Activated naive CD8-positive, alpha-beta T cell treated with anti-CD3 and anti-CD28 coated beads, Interleukin-2, amount 50 U/mL, for 24 hours (primary cell): ENCODE measurements around the gene GPR17.

ENCODE experiments used
- ATAC-seq: fragments of 150-1000 bp; cut with Tn5 transposase; one replicate; pipeline ENCODE4 v1.10.0; 2021
- DNase-seq: peaks from one replicate; pipeline ENCODE4 v3.0.0; 2021
- H3K27ac Mint-ChIP-seq: one replicate; pipeline ENCODE4 v1.8.0; 2021; ENCODE audit warnings: mild to moderate bottlenecking, mixed read lengths
- H3K27me3 Mint-ChIP-seq: one replicate; pipeline ENCODE4 v1.8.0; 2021; ENCODE audit warnings: mixed read lengths
- H3K36me3 Mint-ChIP-seq: one replicate; pipeline ENCODE4 v1.8.0; 2021; ENCODE audit warnings: low read depth, mixed read lengths
- H3K4me1 Mint-ChIP-seq: one replicate; pipeline ENCODE4 v1.8.0; 2021; ENCODE audit warnings: mixed read lengths
- H3K4me3 Mint-ChIP-seq: one replicate; pipeline ENCODE4 v1.8.0; 2021; ENCODE audit warnings: mild to moderate bottlenecking, moderate library complexity, mixed read lengths
- H3K9me3 Mint-ChIP-seq: one replicate; pipeline ENCODE4 v1.8.0; 2021; ENCODE audit warnings: mixed read lengths

The GPR17 gene

GRCh38 chr2:127645395-127646291 lies at the start of gene GPR17:
Gene GPR17 (plus strand): TSS chr2:127646153. CDS start chr2:127650736, 4,583 bp downstream.
- Mint-ChIP-seq H3K27ac (no peak within 1 kb of the TSS), H3K27me3 (no peaks in the 10 kb centered on the region), H3K9me3 (no peaks in the 10 kb centered on the region), H3K4me3 (no peak within 1 kb of the TSS), H3K4me1 (peaks cover 12% of the 10 kb centered on the region), H3K36me3 (no peaks in the 10 kb centered on the region)
- DNase-seq (no peak), ATAC-seq (no peak)

GRCh38 chr2:127596311-127597045 lies 49.5 kb upstream of the GPR17 start:
- no peaks in the 10 kb centered on the region for H3K4me1 Mint-ChIP-seq
- H3K4me3 Mint-ChIP-seq, result no peak overlapping the region
- no peaks in the 10 kb centered on the region for H3K9me3 Mint-ChIP-seq
- ATAC-seq (no peak), DNase-seq (no peak)
- H3K27ac Mint-ChIP-seq, result no peak overlapping the region
- H3K27me3 Mint-ChIP-seq, result no peaks in the 10 kb centered on the region
- H3K36me3 Mint-ChIP-seq, result no peaks in the 10 kb centered on the region

DNA sequence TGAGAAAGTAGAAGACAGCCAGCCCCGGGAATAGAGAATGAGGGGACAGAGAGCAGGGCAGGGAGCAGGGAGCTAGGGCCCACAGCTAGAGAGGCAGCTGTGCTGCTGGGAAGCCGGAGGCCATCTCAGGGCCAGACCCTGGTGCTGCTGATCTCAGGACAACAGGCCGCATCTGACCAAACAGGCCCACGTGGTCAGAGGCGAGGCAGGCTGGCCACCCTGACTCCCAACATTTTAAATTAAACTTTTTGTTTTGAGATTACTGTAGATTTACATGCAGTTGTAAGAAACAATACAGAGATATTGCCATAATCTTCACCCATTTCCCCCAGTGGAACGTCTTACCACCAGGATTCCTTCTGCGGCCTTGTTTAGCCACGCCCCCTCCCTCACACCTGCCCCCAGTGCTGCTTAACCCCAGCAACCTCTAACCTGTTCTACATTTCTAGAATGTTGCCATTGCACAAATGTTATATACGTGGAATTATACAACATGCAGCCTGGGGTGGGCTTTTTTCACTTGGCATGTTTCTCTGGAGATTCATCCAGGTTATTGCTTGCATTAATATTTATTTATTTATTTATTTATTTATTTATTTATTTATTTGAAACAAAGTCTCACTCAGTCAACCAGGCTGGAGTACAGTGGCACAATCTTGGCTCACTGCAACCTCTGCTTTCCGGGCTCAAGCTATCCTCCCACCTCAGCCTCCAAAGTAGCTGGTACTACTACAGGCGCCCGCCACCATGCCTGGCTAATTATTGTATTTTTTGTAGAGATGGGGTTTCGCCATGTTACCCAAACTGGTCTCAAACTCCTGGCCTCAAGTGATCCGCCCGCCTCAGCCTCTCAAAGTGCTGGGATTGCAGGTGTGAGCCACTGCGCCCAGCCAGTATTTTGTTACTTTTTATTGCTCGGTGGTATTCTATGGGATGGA lies 48.6 kb upstream of the GPR17 start:
- no peaks in the 10 kb centered on the region for H3K27me3 Mint-ChIP-seq
- no peak overlapping the region for H3K4me3 Mint-ChIP-seq
- no peaks in the 10 kb centered on the region for H3K36me3 Mint-ChIP-seq
- DNase-seq (no peak), ATAC-seq (no peak)
- H3K9me3 Mint-ChIP-seq, result no peaks in the 10 kb centered on the region
- H3K27ac Mint-ChIP-seq, result no peak overlapping the region
- H3K4me1 Mint-ChIP-seq, result no peaks in the 10 kb centered on the region

DNA sequence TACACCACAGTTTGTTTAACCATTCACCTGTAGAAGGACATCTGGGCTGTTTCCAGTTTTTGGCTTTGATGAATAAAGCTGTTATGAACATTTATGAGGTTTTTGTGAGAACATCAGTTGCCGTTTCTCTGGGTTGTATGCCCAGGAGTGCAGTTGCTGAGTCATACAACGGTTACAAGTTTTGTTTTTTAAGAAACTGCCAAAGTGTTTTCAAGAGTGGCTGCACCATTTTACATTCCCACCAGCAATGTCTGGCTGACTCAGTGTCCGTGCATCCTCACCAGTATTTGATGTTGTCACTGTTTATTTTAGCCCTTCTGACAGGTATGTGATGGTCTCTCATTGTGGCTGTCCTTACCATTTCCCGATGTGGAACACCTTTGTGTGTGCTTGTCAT lies 48.0 kb upstream of the GPR17 start:
- Mint-ChIP-seq H3K4me1 (no peaks in the 10 kb centered on the region), H3K27ac (no peak overlapping the region), H3K36me3 (no peaks in the 10 kb centered on the region), H3K9me3 (peaks cover 2% of the 10 kb centered on the region), H3K4me3 (no peak overlapping the region), H3K27me3 (no peaks in the 10 kb centered on the region)
- DNase-seq, result no peak
- ATAC-seq, result no peak

DNA sequence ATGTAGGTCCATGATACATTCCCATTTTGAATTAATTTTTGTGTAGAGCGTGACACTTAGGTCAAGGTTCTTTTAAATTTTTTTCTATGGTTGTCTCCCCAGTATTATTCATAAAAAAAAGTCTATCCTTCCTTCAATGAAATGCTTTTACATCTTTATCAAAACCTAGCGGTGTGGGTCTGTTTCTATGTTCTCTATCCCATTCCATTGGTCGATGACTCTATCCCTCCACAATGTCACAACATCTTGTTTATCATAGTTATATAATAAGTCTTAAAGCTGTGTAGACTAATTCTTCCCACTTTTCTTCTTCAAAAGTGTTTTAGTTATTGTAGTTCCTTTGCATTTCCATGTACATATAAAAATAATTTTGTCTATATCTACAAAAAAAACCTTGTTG lies 47.2 kb upstream of the GPR17 start:
- no peaks in the 10 kb centered on the region for H3K27me3 Mint-ChIP-seq
- H3K9me3 Mint-ChIP-seq, result peaks cover 5% of the 10 kb centered on the region
- no peak overlapping the region for H3K4me3 Mint-ChIP-seq
- no peak overlapping the region for H3K27ac Mint-ChIP-seq
- no peak for ATAC-seq
- H3K36me3 Mint-ChIP-seq, result no peaks in the 10 kb centered on the region
- no peak for DNase-seq
- H3K4me1 Mint-ChIP-seq, result no peaks in the 10 kb centered on the region

- Mint-ChIP-seq H3K4me1 (peaks cover 2% of the 10 kb centered on the region), H3K27ac (no peak overlapping the region), H3K27me3 (no peaks in the 10 kb centered on the region), H3K4me3 (no peak overlapping the region), H3K9me3 (peaks cover 5% of the 10 kb centered on the region), H3K36me3 (no peaks in the 10 kb centered on the region)
- DNase-seq (no peak), ATAC-seq (no peak)
Observed at GRCh38 chr2:127599211-127599610, 46.7 kb upstream of the GPR17 start.

GRCh38 chr2:127604986-127605385 lies 41.0 kb upstream of the GPR17 start:
- DNase-seq, result no peak
- peaks cover 3% of the 10 kb centered on the region for H3K4me1 Mint-ChIP-seq
- no peaks in the 10 kb centered on the region for H3K27me3 Mint-ChIP-seq
- H3K4me3 Mint-ChIP-seq, result no peak overlapping the region
- H3K27ac Mint-ChIP-seq, result no peak overlapping the region
- H3K36me3 Mint-ChIP-seq, result no peaks in the 10 kb centered on the region
- H3K9me3 Mint-ChIP-seq, result peaks cover 5% of the 10 kb centered on the region
- no peak for ATAC-seq

- no peak for ATAC-seq
- H3K4me1 Mint-ChIP-seq, result peaks cover 3% of the 10 kb centered on the region
- no peak overlapping the region for H3K27ac Mint-ChIP-seq
- peaks cover 5% of the 10 kb centered on the region for H3K9me3 Mint-ChIP-seq
- DNase-seq, result no peak
- H3K4me3 Mint-ChIP-seq, result no peak overlapping the region
- no peaks in the 10 kb centered on the region for H3K36me3 Mint-ChIP-seq
- H3K27me3 Mint-ChIP-seq, result no peaks in the 10 kb centered on the region
Observed at GRCh38 chr2:127605691-127606263, 40.2 kb upstream of the GPR17 start.

DNA sequence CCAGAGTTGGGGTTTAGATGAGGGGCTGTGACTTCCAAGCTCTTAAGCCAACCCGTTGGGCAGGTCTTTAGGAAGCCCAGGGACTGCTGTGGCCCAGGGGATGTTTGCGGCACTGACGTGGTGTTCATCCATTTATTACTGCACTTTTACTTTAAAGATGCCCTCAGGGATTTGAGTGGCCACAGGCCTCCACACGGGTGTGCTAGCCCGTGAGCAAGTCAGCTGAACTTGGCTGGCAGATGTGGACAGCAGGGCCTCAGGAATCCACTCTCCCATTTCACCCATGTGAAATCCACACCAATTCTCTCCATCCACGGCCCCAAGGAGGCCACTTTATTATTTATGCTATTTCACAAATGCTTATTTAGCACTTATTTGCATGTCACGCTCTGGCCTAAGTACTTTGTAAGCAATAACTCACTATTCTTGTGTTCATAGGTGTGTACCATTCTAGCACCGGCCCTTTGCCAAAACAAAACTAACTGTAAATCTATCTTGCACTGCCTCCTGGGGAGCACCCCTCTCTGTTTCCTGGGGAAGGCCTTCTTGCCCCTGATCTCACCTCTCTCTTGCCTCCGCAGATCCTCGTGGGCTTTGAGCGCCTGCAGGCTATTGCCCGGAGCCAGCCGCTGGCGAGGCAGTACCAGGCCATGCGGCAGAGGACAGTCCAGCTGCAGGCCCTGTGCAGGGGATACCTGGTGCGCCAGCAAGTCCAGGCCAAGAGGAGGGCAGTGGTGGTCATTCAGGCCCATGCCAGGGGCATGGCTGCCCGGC lies 39.1 kb upstream of the GPR17 start:
- H3K27me3 Mint-ChIP-seq, result no peaks in the 10 kb centered on the region
- peaks cover 5% of the 10 kb centered on the region for H3K9me3 Mint-ChIP-seq
- DNase-seq (no peak), ATAC-seq (no peak)
- peaks cover 3% of the 10 kb centered on the region for H3K4me1 Mint-ChIP-seq
- no peak overlapping the region for H3K27ac Mint-ChIP-seq
- H3K36me3 Mint-ChIP-seq, result no peaks in the 10 kb centered on the region
- H3K4me3 Mint-ChIP-seq, result no peak overlapping the region

- H3K36me3 Mint-ChIP-seq, result no peaks in the 10 kb centered on the region
- peaks cover 5% of the 10 kb centered on the region for H3K9me3 Mint-ChIP-seq
- no peak for ATAC-seq
- no peaks in the 10 kb centered on the region for H3K27me3 Mint-ChIP-seq
- DNase-seq, result no peak
- no peak overlapping the region for H3K4me3 Mint-ChIP-seq
- H3K4me1 Mint-ChIP-seq, result peaks cover 3% of the 10 kb centered on the region
- H3K27ac Mint-ChIP-seq, result no peak overlapping the region
Observed at GRCh38 chr2:127607399-127607908, 38.5 kb upstream of the GPR17 start.

DNA sequence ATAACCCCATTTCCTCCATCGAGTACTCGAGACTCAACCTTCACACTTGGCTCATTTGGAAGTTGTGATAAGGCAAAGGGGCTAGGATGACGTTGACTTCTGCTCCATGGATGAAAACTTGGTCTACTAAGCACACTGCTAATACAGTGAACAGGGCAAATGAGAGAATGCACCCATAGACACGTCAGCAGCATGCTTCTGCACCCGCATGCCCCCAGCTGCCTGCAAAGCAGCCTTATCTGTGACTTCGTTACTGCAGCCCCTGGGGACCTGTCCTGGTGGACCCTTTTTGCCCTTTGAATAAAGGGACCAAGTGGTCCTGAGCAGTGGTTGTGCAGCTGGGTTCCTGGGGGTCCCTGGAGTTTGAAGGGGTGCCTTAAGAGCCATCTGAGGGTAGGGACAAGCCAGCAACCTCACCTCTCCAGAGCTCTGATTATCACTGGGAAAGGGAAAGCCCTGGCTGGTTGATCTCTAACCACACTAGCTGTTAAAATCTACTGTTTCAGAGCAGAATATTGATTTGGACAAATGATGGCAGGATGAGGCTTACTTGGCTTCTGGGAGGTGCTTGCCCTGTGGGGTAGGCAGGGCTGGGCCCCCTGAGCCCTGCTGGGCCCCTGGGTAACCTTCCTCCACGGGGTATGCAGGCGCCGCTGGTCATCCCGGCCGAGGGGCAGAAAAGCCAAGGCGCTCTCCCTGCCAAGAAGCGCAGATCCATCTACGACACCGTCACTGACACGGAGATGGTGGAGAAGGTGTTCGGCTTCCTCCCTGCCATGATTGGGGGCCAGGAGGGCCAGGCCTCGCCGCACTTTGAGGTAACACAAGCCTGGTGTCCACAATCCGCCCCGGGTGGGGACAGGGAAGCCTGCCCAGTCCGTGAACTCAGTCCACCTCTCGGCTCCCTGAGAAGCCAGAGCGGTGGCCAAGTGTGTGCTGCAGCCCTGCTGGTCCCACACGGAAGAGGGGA lies 37.6 kb upstream of the GPR17 start:
- Mint-ChIP-seq H3K27ac (no peak overlapping the region), H3K4me1 (peaks cover 3% of the 10 kb centered on the region), H3K4me3 (no peak overlapping the region), H3K36me3 (no peaks in the 10 kb centered on the region), H3K9me3 (peaks cover 4% of the 10 kb centered on the region), H3K27me3 (no peaks in the 10 kb centered on the region)
- ATAC-seq (no peak), DNase-seq (no peak)

DNA sequence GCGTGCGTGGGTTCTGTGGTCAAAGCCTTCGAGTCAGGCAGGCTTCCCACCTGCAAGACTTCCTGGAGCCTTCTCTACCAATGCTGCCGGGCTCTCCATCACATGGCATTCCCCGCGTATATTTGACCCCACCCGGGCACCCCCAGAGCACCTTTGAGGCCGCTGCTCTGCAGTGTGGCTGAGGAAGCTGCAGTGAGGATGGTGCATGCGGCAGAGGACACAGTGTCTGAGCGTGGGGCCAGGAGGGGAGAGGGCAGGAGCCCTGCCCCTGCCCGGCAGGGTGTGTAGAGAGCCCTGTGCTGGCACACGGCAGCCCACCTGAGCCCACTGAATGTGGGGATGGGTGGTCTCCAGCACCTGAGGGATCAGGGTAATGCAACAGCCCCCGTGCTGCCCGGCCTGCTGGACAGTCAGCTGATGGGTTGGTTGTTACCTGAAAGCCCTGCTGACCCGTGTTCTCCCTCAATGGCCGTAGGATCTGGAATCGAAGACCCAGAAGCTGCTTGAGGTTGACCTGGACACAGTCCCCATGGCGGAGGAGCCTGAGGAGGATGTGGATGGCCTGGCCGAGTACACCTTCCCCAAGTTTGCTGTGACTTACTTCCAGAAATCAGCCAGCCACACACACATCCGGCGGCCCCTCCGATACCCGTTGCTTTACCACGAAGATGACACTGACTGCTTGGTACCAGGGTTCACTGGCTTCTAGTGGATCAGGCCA lies 36.8 kb upstream of the GPR17 start:
- no peaks in the 10 kb centered on the region for H3K36me3 Mint-ChIP-seq
- DNase-seq (no peak), ATAC-seq (no peak)
- H3K4me3 Mint-ChIP-seq, result no peak overlapping the region
- peaks cover 11% of the 10 kb centered on the region for H3K9me3 Mint-ChIP-seq
- H3K4me1 Mint-ChIP-seq, result peaks cover 1% of the 10 kb centered on the region
- no peaks in the 10 kb centered on the region for H3K27me3 Mint-ChIP-seq
- no peak overlapping the region for H3K27ac Mint-ChIP-seq
